Left kidney (tissue), 2 donors: ENCODE measurements around the gene TRAF3. TPM values are rescaled to one million over a fixed set of nuclear protein-coding genes. Genes with fewer than 3 reads are reported as not detected.

Experiments
- DNase-seq: peaks from one replicate; pipeline ENCODE4 v3.0.0-alpha.2; 2013
- polyA plus RNA-seq: library from polyadenylated mRNA; unstranded; fragments of 120-200 nt; gene quantifications from one replicate; pipeline ENCODE4 v1.2.1, GENCODE V29; 2013; ENCODE audit not compliant: insufficient read length

The TRAF3 gene
- polyA plus RNA-seq, 1 donor, result 17.7 TPM

GRCh38 chr14:102937331-102938175 is 160.3 kb downstream of the TRAF3 start:
- DNase-seq, result no peak

- no peak for DNase-seq
These were observed 160.9 kb downstream of the TRAF3 start for GRCh38 chr14:102938191-102938590.

- DNase-seq, result no peak
These were observed 162.1 kb downstream of the TRAF3 start for GRCh38 chr14:102939329-102939728.

GRCh38 chr14:102939820-102940561 is 162.7 kb downstream of the TRAF3 start:
- DNase-seq, result no peak

- no peak for DNase-seq
These were observed 163.6 kb downstream of the TRAF3 start for GRCh38 chr14:102940729-102941362.

GRCh38 chr14:102941419-102942011 is 164.3 kb downstream of the TRAF3 start:
- DNase-seq, result no peak

- no peak for DNase-seq
These were observed 164.8 kb downstream of the TRAF3 start for GRCh38 chr14:102942069-102942468.

GRCh38 chr14:102943454-102943853 is 166.2 kb downstream of the TRAF3 start:
- DNase-seq, result no peak

GRCh38 chr14:102943979-102944378 is 166.7 kb downstream of the TRAF3 start:
- DNase-seq, result no peak

- DNase-seq, result no peak
These were observed 167.4 kb downstream of the TRAF3 start for GRCh38 chr14:102944448-102945330.

- no peak for DNase-seq
These were observed 168.3 kb downstream of the TRAF3 start for GRCh38 chr14:102945346-102946130.

GRCh38 chr14:102947321-102948103 is 170.3 kb downstream of the TRAF3 start:
- no peak for DNase-seq

GRCh38 chr14:102948698-102949061 is 171.4 kb downstream of the TRAF3 start:
- DNase-seq, result no peak

- DNase-seq, result no peak
These were observed 172.0 kb downstream of the TRAF3 start for GRCh38 chr14:102949062-102949800.

- no peak for DNase-seq
These were observed 172.7 kb downstream of the TRAF3 start for GRCh38 chr14:102949801-102950451.

GRCh38 chr14:102951034-102951433 is 173.8 kb downstream of the TRAF3 start:
- no peak for DNase-seq

GRCh38 chr14:102951799-102952198 is 174.6 kb downstream of the TRAF3 start:
- DNase-seq, result no peak

- no peak for DNase-seq
These were observed 175.0 kb downstream of the TRAF3 start for GRCh38 chr14:102952276-102952675.

GRCh38 chr14:102953100-102953499 is 175.9 kb downstream of the TRAF3 start:
- DNase-seq, result no peak
